Adrenal gland (tissue), 12 donors: Measurements from ENCODE around the gene SLC22A3. TPM values are rescaled to one million over a fixed set of nuclear protein-coding genes. Genes with fewer than 3 reads are reported as not detected.

Experiments
- DNase-seq, 7 donors: peaks; one replicate each; pipeline ENCODE4 v3.0.0-alpha.2; 2019 to 2020
- H3K27ac ChIP-seq, 5 donors: fragments of 200-600 bp; sonication (generic) in 4 of 5; 1 replicate in 3 of 5; 2 replicates in 2 of 5; pipeline versions ENCODE4 v1.5.1 to v1.8.0; 2016 to 2020; ENCODE audit warnings: mild to moderate bottlenecking in 1 of 5
- H3K27me3 ChIP-seq: fragments of 200-600 bp; 2 replicates; pipeline ENCODE4 v1.8.0; 2021
- H3K36me3 ChIP-seq, 2 donors: fragments of 200-600 bp; replicated peaks in 1 of 2; 1 replicate in 1 of 2; 2 replicates in 1 of 2; pipeline versions ENCODE4 v1.5.1 to v1.8.0; 2018 to 2022
- H3K4me1 ChIP-seq, 2 donors: fragments of 200-600 bp; replicated peaks in 1 of 2; 1 replicate in 1 of 2; 2 replicates in 1 of 2; pipeline versions ENCODE4 v1.5.1 to v1.8.0; 2018 to 2021
- H3K4me3 ChIP-seq, 4 donors: fragments of 200-600 bp; sonication (generic) in 3 of 4; one replicate each; pipeline ENCODE4 v1.5.1; 2016 to 2018
- H3K9me3 ChIP-seq, 3 donors: fragments of 200-600 bp; sonication (generic) in 1 of 3; replicated peaks in 1 of 3; 1 replicate in 2 of 3; 2 replicates in 1 of 3; pipeline versions ENCODE4 v1.5.1 to v1.8.0; 2016 to 2021
- POLR2A ChIP-seq, 2 donors: fragments of 450-650 bp; IDR thresholded peaks; one replicate each; pipeline ENCODE4 v1.6.1; 2017; ENCODE audit warnings: antibody characterized with exemption in 2 of 2, mild to moderate bottlenecking in 2 of 2, moderate library complexity in 1 of 2
- WGBS, 4 donors: extraction: QIAGEN DNeasy Blood & Tissue Kit in 2 of 4; methylation state at CpG; one replicate each; pipeline versions ENCODE4 v1.1.5 to v1.1.7; 2013 to 2017; 5-methylcytosine and 5-hydroxymethylcytosine counted together
- intact Hi-C, 2 donors: fragments of 100-400 bp; cut with DNase I; formaldehyde crosslinking; loops; one replicate each; pipeline versions ENCODE4 v1.14.1 to v1.15.0; 2022 to 2023
- polyA plus RNA-seq, 3 donors: library from polyadenylated mRNA; stranded (reverse); fragments of 200-250 nt in 2 of 3; fragments of 350-450 nt in 1 of 3; fragmentation: Illumina TruSeq in 1 of 3; extraction: RNeasy Lipid Tissue Mini Kit (QIAGEN cat#74804) in 1 of 3; gene quantifications; one replicate each; pipeline ENCODE4 v1.2.3, GENCODE V29; 2013 to 2014
- total RNA-seq, 9 donors: library from RNA; depleted of rRNA in 4 of 9; stranded (reverse); fragments of >200 nt in 4 of 9; fragments of 120-200 nt in 1 of 9; fragmentation: NEBNext Ultra II Directional in 1 of 9; extraction: Animal tissue kit (Norgen Biotek cat#: 25700) in 1 of 9; gene quantifications; one replicate each; pipeline versions ENCODE4 v1.1.0 to v1.2.4, GENCODE V29; 2013 to 2023
- TF ChIP-seq, protein P1 (sequence below), 6 experiments: fragments of 450-650 bp in 4 of 6; fragments of 200-600 bp in 2 of 6; sonication (generic) in 1 of 6; IDR thresholded peaks; 1 replicate in 5 of 6; 2 replicates in 1 of 6; pipeline versions ENCODE4 v1.5.1 to v1.8.0; 2016 to 2021; ENCODE audit warnings: antibody characterized with exemption in 6 of 6, mild to moderate bottlenecking in 2 of 6, moderate library complexity in 1 of 6
- donor health status: healthy with polysubstance abuse.
- donor health status: Bipolar disorder and iron deficiency.
- donor health status: DM: yes; HTN: yes; CAD: no.
- donor health status: DM: no; HTN: no; CAD: no.
- donor health status: DM: no; HTN: no; CAD: no.
- donor health status: DM: yes; HTN: yes; CAD: no.

SLC22A3 gene
- total and polyA plus RNA-seq, 12 donors: 7.2 to 51.9 (median 31.2) TPM

- H3K36me3 ChIP-seq: no peaks in the 10 kb centered on the region
- no peak for DNase-seq
- H3K27me3 ChIP-seq: no peaks in the 10 kb centered on the region
- TF ChIP-seq, protein P1, sequence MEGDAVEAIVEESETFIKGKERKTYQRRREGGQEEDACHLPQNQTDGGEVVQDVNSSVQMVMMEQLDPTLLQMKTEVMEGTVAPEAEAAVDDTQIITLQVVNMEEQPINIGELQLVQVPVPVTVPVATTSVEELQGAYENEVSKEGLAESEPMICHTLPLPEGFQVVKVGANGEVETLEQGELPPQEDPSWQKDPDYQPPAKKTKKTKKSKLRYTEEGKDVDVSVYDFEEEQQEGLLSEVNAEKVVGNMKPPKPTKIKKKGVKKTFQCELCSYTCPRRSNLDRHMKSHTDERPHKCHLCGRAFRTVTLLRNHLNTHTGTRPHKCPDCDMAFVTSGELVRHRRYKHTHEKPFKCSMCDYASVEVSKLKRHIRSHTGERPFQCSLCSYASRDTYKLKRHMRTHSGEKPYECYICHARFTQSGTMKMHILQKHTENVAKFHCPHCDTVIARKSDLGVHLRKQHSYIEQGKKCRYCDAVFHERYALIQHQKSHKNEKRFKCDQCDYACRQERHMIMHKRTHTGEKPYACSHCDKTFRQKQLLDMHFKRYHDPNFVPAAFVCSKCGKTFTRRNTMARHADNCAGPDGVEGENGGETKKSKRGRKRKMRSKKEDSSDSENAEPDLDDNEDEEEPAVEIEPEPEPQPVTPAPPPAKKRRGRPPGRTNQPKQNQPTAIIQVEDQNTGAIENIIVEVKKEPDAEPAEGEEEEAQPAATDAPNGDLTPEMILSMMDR (IDR thresholded peaks at IDR 0.05): no peak
- no peak for TF ChIP-seq POLR2A (IDR thresholded peaks at IDR 0.05)
- no peak overlapping the region for H3K27ac ChIP-seq
- no peaks in the 10 kb centered on the region for H3K9me3 ChIP-seq
- no peaks in the 10 kb centered on the region for H3K4me1 ChIP-seq
- 73 to 87% (median 82%) methylated on average over 4 of the region's 4 CpGs for WGBS, 4 donors
- intact Hi-C loops: no loop called here
- H3K4me3 ChIP-seq: no peak overlapping the region
Measured at GRCh38 chr6:160438481-160438880, 90.3 kb downstream of the SLC22A3 start.

DNA sequence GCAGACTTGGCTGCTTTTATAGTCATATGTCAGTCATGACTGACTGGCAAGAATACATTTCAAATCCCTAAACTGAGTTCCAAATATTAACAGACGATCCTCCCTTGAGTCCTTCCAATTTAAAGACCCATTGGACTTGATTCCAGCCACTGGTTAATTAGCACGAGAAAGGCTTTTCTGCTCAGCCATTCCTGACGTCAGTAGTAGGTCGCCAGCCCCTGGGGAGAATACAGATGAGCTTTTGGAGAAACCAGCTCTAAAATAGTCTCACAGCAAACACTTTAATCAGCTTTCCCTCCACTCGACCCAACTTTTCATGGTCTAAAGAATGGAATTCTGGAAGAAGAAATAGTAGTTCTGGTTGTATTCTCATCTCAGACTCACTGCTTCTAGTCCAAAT lies 91.6 kb downstream of the SLC22A3 start:
- TF ChIP-seq, protein P1 (IDR thresholded peaks at IDR 0.05): no peak
- no peak overlapping the region for H3K4me3 ChIP-seq
- H3K36me3 ChIP-seq: no peaks in the 10 kb centered on the region
- H3K27ac ChIP-seq: no peak overlapping the region
- no peaks in the 10 kb centered on the region for H3K9me3 ChIP-seq
- no peak for DNase-seq
- no peaks in the 10 kb centered on the region for H3K27me3 ChIP-seq
- intact Hi-C loops: no loop called here
- 68 to 79% (median 74%) methylated on average over 5 of the region's 5 CpGs for WGBS, 4 donors
- no peaks in the 10 kb centered on the region for H3K4me1 ChIP-seq

- Histone ChIP-seq H3K9me3 (no peaks in the 10 kb centered on the region), H3K4me3 (no peak overlapping the region), H3K36me3 (no peaks in the 10 kb centered on the region), H3K27me3 (no peaks in the 10 kb centered on the region), H3K27ac (no peak overlapping the region), H3K4me1 (no peaks in the 10 kb centered on the region)
- intact Hi-C loops: no loop called here
- WGBS, 4 donors: 85 to 92% (median 85%) methylated on average over 2 to 5 of the region's 5 CpGs
- TF ChIP-seq, protein P1 (IDR thresholded peaks at IDR 0.05): no peak
- no peak for TF ChIP-seq POLR2A (IDR thresholded peaks at IDR 0.05)
- no peak for DNase-seq
Measured at GRCh38 chr6:160442151-160442550, 94.0 kb downstream of the SLC22A3 start.

DNA sequence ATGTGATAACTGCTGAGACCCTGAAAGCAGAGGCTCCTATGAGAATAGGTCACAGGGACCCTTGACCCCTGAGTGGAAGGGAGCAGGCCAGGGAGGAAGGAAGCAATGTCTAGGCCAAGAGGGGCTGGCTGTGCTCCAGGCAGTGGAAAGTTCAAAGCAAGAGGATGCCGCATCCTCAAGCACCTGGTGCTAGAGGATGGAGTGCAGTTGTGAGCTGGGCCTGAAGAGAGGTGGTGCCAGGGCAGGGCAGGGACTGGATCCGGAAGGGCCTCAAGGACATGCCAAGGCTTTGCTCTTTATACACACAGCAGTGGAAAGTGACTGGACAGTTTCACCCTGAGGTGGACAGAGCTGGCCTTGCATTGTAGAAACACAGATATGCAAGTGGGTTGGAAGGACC lies 97.0 kb downstream of the SLC22A3 start:
- Histone ChIP-seq H3K36me3 (no peaks in the 10 kb centered on the region), H3K27me3 (no peaks in the 10 kb centered on the region), H3K27ac (no peak overlapping the region), H3K4me3 (no peak overlapping the region), H3K4me1 (no peaks in the 10 kb centered on the region), H3K9me3 (no peaks in the 10 kb centered on the region)
- intact Hi-C loops: no loop called here
- no peak for DNase-seq
- 61 to 68% (median 64%) methylated on average over 2 of the region's 2 CpGs for WGBS, 4 donors
- TF ChIP-seq, protein P1 (IDR thresholded peaks at IDR 0.05): no peak
- TF ChIP-seq POLR2A (IDR thresholded peaks at IDR 0.05): no peak
